HUDEP-2 (cell line): ENCODE measurements around the gene NUTM2B.
"Not testable (repeated sequence)": the region's sequence is repeated elsewhere in the genome, so short reads cannot be mapped to it uniquely, and the experiment has no call there.

Source experiments
- DNase-seq, 76 experiments: peaks; one replicate each; lab custom pipeline; 2025; ENCODE audit not compliant: unreplicated experiment in 76 of 76; lab: John Stamatoyannopoulos, UW

The NUTM2B gene

GRCh38 chr10:79702927-79703326, at the start of gene NUTM2B:
Gene NUTM2B, plus strand, starts transcription at chr10:79703227. Its CDS starts 383 bp downstream, at chr10:79703610.
- DNase-seq = not testable (repeated sequence)

GRCh38 chr10:79663287-79663686, 39.7 kb upstream of the NUTM2B start:
- DNase-seq = not testable (repeated sequence)

GRCh38 chr10:79664686-79665085, 38.3 kb upstream of the NUTM2B start:
- DNase-seq = not testable (repeated sequence)

- DNase-seq = not testable (repeated sequence)
Measured at GRCh38 chr10:79669248-79669788, 33.7 kb upstream of the NUTM2B start.

- not testable (repeated sequence) for DNase-seq
Measured at GRCh38 chr10:79674878-79675277, 28.1 kb upstream of the NUTM2B start.

GRCh38 chr10:79683026-79683883, 19.8 kb upstream of the NUTM2B start:
- peak in 1 of 76 experiments; percentile 4 for DNase-seq

- not testable (repeated sequence) for DNase-seq
Measured at GRCh38 chr10:79683884-79684720, 18.9 kb upstream of the NUTM2B start.

- DNase-seq = peak in 25 of 76 experiments; percentile 0 to 40 (median 12)
Measured at GRCh38 chr10:79685044-79685685, 17.9 kb upstream of the NUTM2B start.

GRCh38 chr10:79686595-79686994, 16.4 kb upstream of the NUTM2B start:
- not testable (repeated sequence) for DNase-seq

GRCh38 chr10:79687406-79688150, 15.4 kb upstream of the NUTM2B start:
- not testable (repeated sequence) for DNase-seq

GRCh38 chr10:79688798-79689197, 14.2 kb upstream of the NUTM2B start:
- DNase-seq = not testable (repeated sequence)

GRCh38 chr10:79696596-79696995, 6.4 kb upstream of the NUTM2B start:
- not testable (repeated sequence) for DNase-seq

- DNase-seq = not testable (repeated sequence)
Measured at GRCh38 chr10:79697141-79697540, 5.9 kb upstream of the NUTM2B start.

GRCh38 chr10:79700381-79700944, 2.6 kb upstream of the NUTM2B start:
- DNase-seq = not testable (repeated sequence)

GRCh38 chr10:79707017-79707416, 4.0 kb downstream of the NUTM2B start:
- DNase-seq = not testable (repeated sequence)

- not testable (repeated sequence) for DNase-seq
Measured at GRCh38 chr10:79714976-79715375, 11.9 kb downstream of the NUTM2B start.

- not testable (repeated sequence) for DNase-seq
Measured at GRCh38 chr10:79716917-79717579, 14.0 kb downstream of the NUTM2B start.

GRCh38 chr10:79720000-79720399, 17.0 kb downstream of the NUTM2B start:
- not testable (repeated sequence) for DNase-seq

GRCh38 chr10:79726620-79727019, 23.6 kb downstream of the NUTM2B start:
- not testable (repeated sequence) for DNase-seq
